ENCODE results near the gene SIPA1L3.
A peak's percentile ranks its signal among the peaks of the same experiment; 100 is the strongest.
"Not testable (repeated sequence)": the region's sequence is repeated elsewhere in the genome, so short reads cannot be mapped to it uniquely, and the experiment has no call there.

Gene SIPA1L3, protein sequence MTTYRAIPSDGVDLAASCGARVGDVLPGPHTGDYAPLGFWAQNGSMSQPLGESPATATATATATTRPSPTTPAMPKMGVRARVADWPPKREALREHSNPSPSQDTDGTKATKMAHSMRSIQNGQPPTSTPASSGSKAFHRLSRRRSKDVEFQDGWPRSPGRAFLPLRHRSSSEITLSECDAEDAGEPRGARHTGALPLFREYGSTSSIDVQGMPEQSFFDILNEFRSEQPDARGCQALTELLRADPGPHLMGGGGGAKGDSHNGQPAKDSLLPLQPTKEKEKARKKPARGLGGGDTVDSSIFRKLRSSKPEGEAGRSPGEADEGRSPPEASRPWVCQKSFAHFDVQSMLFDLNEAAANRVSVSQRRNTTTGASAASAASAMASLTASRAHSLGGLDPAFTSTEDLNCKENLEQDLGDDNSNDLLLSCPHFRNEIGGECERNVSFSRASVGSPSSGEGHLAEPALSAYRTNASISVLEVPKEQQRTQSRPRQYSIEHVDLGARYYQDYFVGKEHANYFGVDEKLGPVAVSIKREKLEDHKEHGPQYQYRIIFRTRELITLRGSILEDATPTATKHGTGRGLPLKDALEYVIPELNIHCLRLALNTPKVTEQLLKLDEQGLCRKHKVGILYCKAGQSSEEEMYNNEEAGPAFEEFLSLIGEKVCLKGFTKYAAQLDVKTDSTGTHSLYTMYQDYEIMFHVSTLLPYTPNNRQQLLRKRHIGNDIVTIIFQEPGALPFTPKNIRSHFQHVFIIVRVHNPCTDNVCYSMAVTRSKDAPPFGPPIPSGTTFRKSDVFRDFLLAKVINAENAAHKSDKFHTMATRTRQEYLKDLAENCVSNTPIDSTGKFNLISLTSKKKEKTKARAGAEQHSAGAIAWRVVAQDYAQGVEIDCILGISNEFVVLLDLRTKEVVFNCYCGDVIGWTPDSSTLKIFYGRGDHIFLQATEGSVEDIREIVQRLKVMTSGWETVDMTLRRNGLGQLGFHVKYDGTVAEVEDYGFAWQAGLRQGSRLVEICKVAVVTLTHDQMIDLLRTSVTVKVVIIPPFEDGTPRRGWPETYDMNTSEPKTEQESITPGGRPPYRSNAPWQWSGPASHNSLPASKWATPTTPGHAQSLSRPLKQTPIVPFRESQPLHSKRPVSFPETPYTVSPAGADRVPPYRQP (N-terminal part only)

DNA sequence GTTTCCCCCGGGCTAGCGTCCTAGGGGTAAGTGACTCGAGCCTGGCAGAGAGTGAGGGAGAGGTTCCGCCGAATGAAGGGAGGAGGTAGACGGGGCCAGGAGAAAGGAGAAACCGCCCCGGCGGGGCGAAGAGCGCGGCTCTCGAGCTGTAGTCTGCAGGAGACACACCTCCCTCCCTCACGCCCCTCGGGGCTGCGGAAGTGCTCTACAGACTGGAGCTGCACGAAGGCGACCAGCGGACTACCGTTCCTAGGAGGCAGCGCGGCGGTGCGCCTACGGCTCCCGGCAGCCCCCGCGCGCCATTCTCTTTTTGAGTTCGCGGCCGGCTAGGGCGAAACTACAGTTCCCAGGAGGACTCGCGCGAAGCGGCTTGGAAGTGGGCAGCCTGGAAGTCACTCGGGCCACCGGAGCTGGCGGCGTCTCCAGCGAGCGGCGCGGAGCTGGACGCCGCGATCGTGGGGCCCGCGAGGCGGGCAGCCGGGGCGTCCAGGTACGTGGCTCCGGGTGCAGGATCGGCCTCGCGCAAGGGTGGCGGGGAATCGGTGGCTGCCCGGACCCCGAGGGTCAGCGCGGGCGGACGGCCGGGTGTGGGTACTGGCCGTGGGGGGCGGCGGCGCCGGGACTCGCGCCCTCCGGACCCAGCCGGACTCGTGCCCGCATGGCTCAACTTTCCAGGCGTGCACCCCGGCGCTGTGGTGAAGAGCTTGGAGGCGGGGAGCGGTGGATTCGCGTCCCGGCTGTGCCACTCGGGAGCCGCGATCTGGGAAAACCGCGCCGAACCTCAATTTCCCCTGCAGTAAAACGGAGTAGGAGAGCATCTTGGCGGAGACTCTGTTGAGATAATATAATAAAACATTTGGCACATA, at the start of gene SIPA1L3:
Gene SIPA1L3 (plus strand): TSS at position 340 of the 866 bp plus-strand sequence. CDS start 174,358 bp downstream, outside the sequence.
- DNase-seq (ENCODE audit: low spot score): peak; percentile 98

DNA sequence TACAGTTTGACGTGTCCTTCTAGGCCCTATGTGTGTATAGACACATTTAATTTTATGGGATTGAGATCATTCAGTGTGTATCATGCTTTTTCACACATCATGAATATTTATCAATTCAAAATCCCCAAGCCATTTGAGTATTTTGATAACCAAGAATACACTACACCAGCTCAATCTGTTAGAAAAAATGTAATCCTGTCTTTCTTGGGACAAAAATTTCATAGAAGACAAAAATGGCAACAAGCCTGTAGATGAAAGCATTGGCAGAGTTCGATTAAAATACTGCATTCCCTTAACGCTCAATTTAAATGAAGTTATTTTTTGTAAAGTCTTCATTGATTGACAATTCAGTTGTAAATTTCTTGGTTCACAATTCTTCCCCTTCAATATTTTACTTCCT, 42.5 kb upstream of the SIPA1L3 start:
- DNase-seq (ENCODE audit: low spot score): no peak

DNA sequence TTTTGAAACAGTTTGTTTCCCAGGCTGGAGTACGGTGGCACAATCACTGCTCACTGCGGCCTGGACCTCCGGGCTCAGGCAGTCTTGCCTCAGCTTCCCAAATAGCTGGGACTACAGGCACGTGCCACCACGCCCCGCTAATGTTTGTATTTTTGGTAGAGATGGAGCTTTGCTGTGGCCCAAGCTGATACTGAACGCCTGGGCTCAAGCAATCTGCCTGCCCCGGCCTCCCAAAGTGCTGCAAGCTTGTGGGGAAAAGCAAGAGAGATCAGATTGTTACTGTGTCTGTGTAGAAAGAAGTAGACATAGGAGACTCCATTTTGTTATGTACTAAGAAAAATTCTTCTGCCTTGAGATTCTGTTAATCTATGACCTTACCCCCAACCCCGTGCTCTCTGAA, 41.1 kb upstream of the SIPA1L3 start:
- DNase-seq (ENCODE audit: low spot score): not testable (repeated sequence)

DNA sequence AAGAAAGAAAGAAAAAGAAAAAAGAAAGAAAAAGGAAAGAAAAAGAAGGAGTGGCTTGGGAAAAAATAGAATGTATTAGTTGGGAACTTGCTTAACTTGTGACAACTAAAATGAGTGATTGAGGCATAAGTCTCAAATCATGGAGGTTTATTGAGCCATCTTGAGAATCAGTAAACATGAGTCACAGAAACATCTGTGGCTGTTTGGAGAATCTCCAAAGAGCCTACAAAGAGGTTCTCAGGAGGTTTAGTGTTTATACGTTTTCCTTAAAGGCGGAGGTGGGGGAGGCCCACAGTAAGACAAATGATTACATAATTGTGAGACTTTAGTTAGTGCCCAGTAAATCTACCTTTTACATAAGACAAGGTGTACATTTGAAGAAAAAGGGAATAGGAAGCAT, 39.2 kb upstream of the SIPA1L3 start:
- DNase-seq (ENCODE audit: low spot score): no peak

DNA sequence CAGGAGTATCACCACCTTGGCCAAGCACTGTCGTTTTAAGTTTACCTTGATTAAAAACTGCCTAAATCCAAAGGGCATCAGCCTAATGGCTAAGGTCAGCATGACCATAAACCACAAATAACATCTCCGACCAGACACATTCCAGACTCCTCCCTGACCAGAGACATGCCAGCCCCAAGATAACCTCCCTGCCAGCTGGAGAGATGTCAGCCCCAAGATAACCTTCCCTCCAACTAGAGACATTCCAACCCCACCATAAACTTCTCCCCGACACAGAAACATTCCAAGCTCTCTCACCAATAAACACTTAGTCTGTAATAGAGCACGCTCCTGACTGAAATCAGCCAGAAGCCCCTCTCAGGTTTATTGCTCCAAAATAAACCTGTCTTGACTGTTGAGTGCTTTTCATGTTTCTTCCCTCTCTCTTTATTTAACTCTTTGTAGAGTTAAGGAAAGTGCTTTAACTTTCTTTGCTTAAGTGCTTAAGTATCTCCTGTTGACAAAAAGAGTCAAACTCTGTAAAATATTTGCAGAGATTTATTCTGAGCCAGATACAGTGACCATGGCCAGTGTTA, 37.2 kb upstream of the SIPA1L3 start:
- no peak for DNase-seq (ENCODE audit: low spot score)

DNA sequence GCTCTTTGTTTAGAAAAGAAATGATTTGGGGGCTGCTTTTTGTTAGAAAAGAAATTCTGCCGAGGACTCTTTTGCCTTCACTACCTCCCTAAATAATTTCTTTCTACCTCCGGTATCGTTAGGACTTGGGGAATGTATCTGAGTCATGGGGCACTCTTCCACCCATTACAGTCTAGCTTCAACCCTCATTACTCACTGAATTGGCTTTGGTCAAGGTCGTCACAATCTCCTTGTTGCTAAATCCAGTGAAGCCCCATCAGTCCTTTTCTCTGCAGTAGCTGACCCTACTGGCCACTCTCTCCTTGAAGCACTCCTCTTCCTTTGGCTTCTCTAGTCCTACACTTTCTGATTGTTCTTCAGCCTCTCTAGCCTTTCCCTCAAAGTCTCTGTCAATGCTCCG, 34.6 kb upstream of the SIPA1L3 start:
- DNase-seq (ENCODE audit: low spot score): no peak

DNA sequence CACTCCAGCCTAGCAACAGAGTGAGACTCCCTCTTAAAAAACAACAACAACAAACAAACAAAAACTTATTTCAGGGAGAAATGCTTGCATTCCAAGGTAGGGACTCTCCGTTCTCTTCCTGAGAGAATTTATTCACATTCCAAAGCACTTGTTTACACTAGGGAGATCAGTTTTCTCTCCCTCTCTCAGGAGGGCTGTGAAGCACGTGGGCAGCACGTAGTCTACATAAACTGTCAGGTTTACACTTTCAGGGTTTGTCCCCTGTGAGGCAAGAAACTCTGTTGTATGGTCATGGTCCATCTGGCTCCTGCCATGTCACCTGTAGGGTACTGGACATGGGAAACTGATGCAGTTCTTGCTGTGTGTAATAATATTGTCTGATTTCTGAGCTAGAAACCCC, 32.2 kb upstream of the SIPA1L3 start:
- no peak for DNase-seq (ENCODE audit: low spot score)

DNA sequence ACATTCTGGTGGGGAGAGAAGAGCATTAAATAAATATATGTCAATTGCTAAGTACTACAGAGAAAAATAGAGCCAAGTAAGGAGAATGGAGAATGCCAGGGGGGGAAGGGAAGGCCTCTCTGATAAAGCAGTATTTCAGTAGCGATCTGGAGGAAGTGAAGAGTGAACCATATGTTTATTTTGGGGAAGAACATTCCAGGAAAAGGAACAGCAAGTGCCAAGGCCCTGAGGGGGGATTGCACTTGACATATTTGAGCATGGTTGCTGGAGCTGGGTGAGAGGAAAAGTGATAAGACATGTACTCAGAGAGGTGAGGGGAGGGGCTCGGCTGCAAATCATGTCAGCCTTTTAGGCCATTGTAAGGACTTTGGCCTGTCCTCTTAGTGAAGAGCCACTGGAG, 31.0 kb upstream of the SIPA1L3 start:
- DNase-seq (ENCODE audit: low spot score): no peak

DNA sequence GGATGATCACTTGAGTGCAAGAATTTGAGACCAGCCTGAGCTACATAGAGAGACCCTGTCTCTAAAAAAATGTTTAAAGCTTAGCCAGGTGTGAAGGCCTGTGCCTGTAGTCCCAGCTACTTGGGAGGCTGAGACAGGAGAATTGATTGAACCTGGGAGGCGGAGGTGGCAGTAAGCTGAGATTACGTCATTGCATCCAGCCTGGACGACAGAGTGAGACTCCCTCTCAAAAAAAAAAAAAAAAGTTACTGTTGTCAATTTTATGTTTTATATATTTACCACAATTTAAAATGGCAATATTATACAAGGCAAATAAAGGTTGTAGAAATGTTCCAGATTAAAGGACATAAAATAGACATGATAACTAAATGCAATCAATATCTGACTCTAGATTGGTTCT, 29.9 kb upstream of the SIPA1L3 start:
- no peak for DNase-seq (ENCODE audit: low spot score)

DNA sequence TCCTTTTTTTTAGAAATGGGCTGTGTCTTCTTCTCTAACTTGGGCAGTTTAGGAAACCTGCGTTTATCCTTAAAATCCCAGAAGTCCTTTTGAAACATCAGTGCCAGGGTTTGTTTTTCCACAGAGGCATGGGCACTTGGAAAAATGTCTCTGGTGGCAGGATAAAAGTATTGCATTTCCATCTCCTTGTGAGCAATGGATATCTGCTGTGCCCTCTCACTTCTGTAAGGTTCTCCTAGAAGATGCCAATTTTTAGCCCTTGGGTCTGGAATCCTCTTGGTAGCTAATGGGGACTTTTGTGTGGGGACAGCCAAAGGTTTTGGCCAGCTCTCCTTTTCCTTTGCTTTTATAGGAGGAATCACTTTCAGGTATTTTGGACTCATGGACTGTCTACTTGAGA, 21.6 kb upstream of the SIPA1L3 start:
- DNase-seq (ENCODE audit: low spot score): no peak

DNA sequence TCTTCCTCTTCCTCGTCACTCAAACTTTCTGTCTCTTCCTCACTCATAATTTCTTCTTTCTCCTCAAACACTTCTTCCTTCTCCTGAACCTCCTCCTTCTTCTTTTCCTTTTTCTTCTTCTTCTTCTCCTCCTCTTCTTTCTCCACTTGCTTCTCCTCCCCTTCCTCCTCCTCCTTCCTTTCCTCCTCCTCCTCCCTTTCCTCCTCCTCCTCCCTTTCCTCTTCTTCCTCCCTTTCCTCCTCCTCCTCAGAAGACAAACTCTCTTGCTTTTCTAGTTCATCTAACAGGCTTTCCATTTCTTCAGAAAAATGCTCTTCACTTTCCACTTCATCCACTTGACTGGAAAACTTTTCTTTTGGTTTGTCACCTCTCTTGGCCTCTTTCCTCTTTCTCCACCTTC, 20.4 kb upstream of the SIPA1L3 start:
- no peak for DNase-seq (ENCODE audit: low spot score)

DNA sequence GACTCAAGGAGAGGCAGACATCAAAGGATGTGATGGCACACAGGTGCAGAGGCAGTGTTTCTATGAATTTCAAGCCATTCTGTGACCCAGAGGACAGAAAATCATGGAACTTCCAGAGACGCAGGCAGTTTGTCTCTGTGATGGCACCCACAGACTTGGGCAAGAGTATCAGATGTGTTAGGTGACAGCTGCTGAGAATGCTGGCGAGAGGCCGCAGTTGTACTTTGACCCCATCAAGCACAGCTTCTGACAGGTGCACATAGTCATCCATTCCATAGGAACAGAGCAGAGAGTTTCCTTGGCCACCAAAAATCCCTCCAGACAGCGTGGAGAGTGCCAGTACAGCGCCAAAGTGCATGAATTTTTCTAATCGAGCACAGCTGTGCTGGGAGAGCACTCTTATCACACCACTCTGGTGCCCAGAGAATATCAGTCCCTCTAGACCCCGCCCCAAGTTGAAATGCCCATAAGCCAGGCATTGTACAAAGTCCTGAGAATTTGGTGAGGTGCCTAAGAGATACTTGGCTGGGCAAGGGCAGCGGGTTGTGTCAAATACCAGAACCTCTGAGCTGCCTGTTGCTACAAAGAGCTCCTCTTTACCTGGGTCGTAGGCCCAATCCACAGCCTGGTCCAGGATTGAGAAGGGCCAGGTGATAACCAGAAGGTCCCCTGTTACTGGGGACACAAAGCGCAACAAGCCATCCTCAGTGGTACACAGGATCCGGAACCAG, 13.0 kb upstream of the SIPA1L3 start:
- no peak for DNase-seq (ENCODE audit: low spot score)

DNA sequence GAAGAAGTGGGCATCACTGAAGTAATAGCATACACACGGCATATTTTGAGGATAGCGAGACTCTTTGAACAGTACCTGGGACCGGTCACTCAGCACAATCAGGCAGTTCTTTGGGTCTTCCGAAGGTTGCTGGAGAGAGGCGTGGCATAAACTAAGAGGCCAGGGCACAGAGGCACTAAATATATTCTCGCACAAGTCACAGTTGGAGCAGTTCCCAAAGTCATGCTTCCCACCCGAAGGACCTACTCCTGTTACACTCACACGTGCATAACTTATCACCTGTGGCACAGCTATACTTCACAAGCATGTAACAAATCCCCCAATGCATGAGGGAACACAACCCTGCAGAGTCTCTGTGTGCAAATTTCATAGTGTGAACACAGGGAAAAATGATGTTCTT, 10.8 kb upstream of the SIPA1L3 start:
- no peak for DNase-seq (ENCODE audit: low spot score)

DNA sequence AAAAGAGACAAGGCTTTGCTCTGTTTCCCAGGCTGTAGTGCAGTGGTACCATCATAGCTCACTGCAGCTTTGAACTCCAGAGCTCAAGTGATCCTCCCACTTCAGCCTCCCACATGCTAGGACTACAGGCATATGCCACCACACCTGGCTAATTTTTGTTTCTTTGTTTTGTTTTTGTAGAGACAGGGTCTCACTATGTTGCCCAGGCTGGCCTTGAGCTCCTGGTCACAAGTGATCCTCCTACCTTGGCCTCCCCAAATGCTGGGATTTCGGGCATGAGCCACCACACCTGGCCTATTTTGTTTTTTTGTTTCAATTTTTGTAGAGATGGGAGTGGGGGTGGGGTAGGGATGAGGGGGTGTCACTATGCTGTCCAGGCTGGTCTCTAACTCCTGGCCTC, 7.6 kb upstream of the SIPA1L3 start:
- DNase-seq (ENCODE audit: low spot score): no peak

DNA sequence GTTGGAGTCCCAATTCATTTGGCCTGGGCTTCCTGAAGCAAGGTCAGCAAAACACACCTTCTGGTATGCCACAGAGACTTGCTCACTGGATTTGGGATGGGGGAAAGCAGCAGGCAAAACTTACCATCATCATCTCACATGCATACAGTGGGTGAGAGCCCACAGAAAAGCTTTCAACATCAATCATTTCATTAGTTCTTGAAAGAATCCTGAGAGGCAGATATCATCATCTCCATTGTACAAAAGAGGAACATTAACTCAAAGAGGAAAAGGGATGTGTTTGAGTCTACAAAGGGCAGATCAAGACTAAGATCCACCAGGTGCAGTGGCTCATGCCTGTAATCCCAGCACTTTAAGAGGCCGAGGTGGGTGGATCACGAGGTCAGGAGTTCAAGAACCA, 7.0 kb upstream of the SIPA1L3 start:
- no peak for DNase-seq (ENCODE audit: low spot score)

DNA sequence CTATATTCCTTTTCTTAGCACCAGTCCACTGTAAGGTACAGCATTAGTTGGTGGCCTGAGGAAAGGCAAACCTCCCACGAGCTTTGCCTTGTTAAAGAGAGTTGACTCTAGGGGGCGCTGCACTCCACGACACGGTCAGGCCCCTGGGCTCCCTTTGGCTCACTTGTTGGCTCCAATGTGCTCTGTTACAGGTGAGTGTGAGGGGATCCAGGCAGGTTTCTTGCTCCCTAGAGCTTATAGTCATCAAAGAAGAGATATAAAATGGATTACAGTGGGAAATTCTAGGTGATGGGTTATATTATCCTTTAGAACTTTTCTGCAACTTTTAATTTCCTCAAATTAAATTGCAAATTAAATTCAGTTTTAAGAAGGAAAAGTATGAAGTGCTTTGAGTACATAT, 4.3 kb upstream of the SIPA1L3 start:
- DNase-seq (ENCODE audit: low spot score): peak; percentile 86

DNA sequence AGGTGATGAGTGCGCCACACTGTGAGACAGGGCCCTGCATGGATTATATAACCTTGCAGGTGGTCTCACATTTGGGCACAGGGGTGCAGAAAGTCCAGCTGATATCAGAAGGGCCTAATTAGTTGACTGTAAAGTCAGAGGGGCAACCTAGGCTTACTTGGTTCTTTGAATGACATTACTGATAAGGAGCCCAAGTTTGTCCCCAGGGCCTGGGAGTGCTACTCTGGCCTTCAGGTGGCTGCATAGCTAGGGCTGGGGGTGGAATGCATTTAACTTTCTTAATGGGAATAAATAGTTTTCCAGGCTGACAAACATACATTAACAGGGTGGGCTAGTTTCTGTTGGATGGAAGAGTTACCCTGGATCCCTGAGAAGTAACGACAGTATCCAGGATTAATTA, 3.9 kb upstream of the SIPA1L3 start:
- DNase-seq (ENCODE audit: low spot score): no peak

DNA sequence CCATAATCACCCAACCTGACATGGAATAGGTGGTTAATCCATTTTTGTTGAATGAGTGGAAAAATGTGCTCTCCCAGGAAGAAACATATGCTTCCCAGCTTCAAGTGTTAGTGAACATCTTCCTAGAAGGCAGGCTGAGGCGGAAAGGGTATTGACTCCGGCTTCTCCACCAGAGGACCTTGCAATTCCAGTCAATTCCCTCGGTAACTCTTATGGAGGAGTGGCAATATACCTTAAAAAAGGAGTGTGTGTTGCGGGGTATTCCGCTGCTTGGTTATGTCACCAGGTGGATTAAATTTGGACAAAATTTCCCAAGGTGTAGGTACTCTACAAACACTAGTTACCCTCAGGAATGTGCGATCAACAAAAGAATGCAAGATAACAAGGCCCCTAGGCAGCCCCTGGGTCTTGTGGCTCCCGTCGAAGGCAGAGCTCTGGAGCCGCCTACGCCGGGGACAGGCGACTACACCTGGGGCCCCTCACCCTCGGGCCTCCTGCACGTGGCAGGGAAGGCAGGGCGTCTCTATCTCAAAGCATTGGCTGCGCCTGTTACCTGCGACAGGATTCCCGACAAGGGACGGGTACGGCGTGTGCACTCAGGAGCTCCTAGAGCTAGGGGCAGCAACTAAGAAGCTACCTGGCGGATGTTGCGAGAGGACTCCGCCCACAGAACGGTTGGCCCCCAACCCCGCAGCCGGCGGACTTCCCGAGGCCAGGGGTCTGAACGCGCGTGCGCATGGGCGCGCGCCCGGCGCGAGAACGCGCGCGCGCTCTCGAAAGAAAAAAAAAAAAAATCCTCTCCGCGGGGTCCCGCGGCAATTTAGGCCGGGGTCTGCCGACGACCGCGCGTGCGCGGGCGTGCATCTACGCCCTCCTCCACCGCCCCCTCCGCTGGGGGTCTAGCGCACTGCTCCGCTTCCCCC, 801 bp upstream of the SIPA1L3 start, which contains the start of gene WDR87:
Gene WDR87 (minus strand): TSS at position 649 of the 923 bp plus-strand sequence. CDS start 8,355 bp downstream, outside the sequence.
- no peak for DNase-seq (ENCODE audit: low spot score)

DNA sequence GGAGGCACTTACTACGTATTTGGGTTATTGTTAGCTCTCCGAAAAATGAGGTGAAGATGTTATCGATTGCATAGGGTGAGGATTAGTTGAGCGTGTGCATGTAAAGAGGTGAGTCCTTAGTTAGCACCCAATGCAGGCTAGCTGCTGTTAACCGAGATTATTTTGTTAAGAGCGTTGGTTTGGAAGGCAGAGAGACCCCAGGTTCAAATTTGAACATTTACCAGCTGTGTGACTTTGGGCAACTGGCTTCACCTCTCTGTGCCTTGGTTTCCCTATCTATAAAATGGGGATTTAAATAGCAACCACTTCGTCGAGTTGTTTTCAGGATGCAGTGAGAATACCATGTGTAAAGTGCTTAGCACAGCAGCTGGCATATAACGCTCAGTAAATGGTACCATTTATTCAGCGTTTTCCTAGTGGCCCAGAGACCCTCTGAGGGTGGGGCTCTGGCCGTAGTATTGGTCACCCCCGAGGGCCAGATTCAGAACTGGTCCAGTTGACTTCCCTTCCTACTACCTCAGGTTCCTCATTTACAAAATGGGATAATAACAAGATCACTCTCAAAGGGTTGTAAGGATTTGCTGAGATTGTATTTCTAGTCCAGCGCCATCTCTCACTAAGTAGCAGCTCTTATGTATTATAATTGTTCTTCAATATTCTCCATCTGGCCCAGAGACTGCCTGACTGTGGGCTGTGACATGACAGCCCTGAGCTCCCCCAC, 887 bp downstream of the SIPA1L3 start:
- DNase-seq (ENCODE audit: low spot score): no peak

Data from ecto neural progenitor cell (in vitro differentiated cells).